Mammary epithelial cell (primary cell): Measurements from ENCODE around the gene CPZ.

ENCODE experiments used
- CTCF ChIP-seq, 2 donors: IDR thresholded peaks in 1 of 2; conservative IDR thresholded peaks in 1 of 2; 2 replicates each; pipeline ENCODE4 v1.5.1; 2011 to 2012; ENCODE audit warnings: inconsistent platforms in 2 of 2, low read length in 2 of 2, mild to moderate bottlenecking in 2 of 2, control low read depth in 1 of 2, low read depth in 1 of 2; ENCODE audit not compliant: insufficient read depth in 1 of 2; ENCODE audit errors: extremely low read depth in 1 of 2
- EZH2 ChIP-seq: IDR thresholded peaks from 2 replicates; pipeline ENCODE4 v1.6.1; 2012; ENCODE audit warnings: low read length, inconsistent platforms, borderline replicate concordance

DNA sequence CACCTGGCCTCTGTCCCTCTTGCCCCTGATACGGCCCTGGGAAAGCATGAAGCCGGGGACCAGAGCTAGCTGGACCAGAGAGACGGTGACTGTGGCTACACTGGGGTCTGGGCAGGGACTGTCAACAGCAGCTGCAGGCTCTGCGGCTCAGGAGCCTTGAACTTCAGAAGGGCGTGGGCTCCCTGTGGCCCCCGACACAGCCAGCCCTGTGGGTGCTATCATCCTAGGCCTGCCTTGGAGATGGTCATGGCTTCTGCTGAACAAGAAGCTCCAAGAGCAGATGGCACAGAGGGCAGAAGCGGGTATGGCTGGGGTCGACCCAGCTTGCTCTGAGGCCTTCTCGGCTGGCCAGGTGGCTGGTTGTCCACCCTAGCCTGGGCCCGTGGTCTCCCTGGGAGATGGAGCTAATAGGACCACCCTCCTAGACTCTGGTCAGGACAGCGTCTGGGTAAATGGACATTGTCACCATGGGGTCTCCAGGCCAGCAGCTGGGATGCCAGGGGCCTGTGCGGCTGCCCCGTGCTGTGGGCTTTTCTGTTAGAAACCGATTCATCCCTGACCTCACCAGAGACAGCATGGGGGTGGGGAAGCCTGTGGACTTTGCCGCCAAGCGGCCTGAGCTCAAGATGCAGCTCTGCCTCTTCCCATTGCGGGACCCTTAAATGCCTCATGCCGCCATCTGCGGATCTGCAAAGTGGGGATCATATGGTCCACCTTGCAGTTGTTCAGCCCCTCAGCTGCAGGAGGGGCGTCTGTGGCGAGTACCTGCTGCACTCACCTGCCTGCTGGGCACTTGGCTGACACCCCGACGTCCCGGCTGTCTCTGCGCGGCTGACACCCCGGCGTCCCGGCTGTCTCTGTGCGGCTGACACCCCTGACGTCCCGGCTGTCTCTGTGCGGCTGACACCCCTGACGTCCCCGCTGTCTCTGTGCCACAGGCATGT, 21.1 kb downstream of the CPZ start:
- TF ChIP-seq CTCF (conservative IDR thresholded peaks at IDR 0.05 in 1 of 2, IDR thresholded peaks at IDR 0.05 in 1 of 2; ENCODE audit: extremely low read depth in 1 of 2, insufficient read depth in 1 of 2, low read depth in 1 of 2, low read length in 2 of 2) (no peak), EZH2 (no peak)
